ENCODE measurements around the gene SEC23A. TPM values are rescaled to one million over a fixed set of nuclear protein-coding genes. Genes with fewer than 3 reads are reported as not detected.

Gene SEC23A
- total and polyA plus RNA-seq, 2 of the 13 experiments (the other 11 are each of a cell fraction or from before 2014, with no cell fraction given): 403 to 887 TPM

DNA sequence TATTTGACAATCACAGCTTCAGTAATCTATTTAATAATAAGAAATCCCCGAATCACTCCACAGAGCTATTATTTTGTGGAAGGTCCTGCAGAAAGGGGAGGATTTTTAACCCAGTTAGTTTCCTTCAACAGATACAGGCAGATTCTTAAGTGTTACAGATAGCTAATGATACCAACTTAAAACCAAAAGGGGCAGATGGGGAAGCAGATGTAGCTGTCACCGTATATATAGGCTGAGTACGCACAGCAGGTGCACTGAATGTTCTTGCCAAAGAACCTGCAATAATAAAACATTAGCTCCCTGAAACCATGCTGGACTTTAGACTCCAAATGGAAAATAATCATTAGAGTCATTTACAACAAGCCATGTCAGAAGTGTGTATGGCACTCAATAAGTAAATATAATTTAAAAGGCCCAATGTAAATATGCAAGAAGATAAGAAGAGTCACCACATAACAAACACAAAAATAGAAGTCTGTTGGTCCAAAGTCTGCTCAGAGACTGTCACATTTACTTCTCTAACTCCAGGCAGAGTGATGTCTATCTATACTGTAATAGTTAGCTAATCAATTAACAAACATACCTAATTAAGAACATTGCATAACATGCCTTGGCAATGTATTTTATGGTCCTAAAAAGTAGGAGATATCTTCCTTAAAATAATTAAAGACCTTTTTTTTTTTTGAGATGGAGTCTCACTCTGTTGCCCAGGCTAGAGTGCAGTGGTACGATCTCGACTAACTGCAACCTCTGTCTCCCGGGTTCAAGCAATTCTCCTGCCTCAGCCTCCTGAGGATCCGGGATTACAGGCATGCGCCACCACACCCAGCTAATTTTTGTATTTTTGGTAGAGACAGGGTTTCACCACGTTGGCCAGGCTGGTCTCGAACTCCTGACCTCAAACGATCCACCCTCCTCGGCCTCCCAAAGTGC lies 78.8 kb downstream of the SEC23A start (continued):
- TF ChIP-seq CEBPB (IDR thresholded peaks at IDR 0.05; ENCODE audit: borderline replicate concordance, low read depth, low read length): peak; percentile 88
- TF ChIP-seq ZNF746 (CRISPR knock-in tag; IDR thresholded peaks at IDR 0.05): no peak
- TF ChIP-seq, protein P1, sequence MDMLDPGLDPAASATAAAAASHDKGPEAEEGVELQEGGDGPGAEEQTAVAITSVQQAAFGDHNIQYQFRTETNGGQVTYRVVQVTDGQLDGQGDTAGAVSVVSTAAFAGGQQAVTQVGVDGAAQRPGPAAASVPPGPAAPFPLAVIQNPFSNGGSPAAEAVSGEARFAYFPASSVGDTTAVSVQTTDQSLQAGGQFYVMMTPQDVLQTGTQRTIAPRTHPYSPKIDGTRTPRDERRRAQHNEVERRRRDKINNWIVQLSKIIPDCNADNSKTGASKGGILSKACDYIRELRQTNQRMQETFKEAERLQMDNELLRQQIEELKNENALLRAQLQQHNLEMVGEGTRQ (IDR thresholded peaks at IDR 0.05; ENCODE audit: low read depth, low read length): no peak
- TF ChIP-seq, protein P1 (CRISPR knock-in tag; IDR thresholded peaks at IDR 0.05; ENCODE audit: borderline replicate concordance): no peak
- TF ChIP-seq HBP1 (CRISPR knock-in tag; IDR thresholded peaks at IDR 0.05; ENCODE audit: low read depth): no peak; the same call in 1 of the 2 replicates
- no peak for TF ChIP-seq ZNF530 (CRISPR knock-in tag; IDR thresholded peaks at IDR 0.05; ENCODE audit: low read depth)
- peak; percentile 62; the same call in 1 of the 2 replicates for TF ChIP-seq ZSCAN31 (CRISPR knock-in tag; IDR thresholded peaks at IDR 0.05; ENCODE audit: low read depth)
- TF ChIP-seq, protein P2, sequence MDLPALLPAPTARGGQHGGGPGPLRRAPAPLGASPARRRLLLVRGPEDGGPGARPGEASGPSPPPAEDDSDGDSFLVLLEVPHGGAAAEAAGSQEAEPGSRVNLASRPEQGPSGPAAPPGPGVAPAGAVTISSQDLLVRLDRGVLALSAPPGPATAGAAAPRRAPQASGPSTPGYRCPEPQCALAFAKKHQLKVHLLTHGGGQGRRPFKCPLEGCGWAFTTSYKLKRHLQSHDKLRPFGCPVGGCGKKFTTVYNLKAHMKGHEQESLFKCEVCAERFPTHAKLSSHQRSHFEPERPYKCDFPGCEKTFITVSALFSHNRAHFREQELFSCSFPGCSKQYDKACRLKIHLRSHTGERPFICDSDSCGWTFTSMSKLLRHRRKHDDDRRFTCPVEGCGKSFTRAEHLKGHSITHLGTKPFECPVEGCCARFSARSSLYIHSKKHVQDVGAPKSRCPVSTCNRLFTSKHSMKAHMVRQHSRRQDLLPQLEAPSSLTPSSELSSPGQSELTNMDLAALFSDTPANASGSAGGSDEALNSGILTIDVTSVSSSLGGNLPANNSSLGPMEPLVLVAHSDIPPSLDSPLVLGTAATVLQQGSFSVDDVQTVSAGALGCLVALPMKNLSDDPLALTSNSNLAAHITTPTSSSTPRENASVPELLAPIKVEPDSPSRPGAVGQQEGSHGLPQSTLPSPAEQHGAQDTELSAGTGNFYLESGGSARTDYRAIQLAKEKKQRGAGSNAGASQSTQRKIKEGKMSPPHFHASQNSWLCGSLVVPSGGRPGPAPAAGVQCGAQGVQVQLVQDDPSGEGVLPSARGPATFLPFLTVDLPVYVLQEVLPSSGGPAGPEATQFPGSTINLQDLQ (CRISPR knock-in tag; IDR thresholded peaks at IDR 0.05): no peak
- TF ChIP-seq ZNF350 (CRISPR knock-in tag; IDR thresholded peaks at IDR 0.05; ENCODE audit: borderline replicate concordance, low read depth): peak; percentile 55; the same call in 1 of the 2 replicates
- no peak for TF ChIP-seq ZC3H13 (CRISPR knock-in tag; IDR thresholded peaks at IDR 0.05)
- TF ChIP-seq ZEB1 (IDR thresholded peaks at IDR 0.05; ENCODE audit: insufficient replicate concordance, low read depth): peak; percentile 92
- TF ChIP-seq, protein P3, sequence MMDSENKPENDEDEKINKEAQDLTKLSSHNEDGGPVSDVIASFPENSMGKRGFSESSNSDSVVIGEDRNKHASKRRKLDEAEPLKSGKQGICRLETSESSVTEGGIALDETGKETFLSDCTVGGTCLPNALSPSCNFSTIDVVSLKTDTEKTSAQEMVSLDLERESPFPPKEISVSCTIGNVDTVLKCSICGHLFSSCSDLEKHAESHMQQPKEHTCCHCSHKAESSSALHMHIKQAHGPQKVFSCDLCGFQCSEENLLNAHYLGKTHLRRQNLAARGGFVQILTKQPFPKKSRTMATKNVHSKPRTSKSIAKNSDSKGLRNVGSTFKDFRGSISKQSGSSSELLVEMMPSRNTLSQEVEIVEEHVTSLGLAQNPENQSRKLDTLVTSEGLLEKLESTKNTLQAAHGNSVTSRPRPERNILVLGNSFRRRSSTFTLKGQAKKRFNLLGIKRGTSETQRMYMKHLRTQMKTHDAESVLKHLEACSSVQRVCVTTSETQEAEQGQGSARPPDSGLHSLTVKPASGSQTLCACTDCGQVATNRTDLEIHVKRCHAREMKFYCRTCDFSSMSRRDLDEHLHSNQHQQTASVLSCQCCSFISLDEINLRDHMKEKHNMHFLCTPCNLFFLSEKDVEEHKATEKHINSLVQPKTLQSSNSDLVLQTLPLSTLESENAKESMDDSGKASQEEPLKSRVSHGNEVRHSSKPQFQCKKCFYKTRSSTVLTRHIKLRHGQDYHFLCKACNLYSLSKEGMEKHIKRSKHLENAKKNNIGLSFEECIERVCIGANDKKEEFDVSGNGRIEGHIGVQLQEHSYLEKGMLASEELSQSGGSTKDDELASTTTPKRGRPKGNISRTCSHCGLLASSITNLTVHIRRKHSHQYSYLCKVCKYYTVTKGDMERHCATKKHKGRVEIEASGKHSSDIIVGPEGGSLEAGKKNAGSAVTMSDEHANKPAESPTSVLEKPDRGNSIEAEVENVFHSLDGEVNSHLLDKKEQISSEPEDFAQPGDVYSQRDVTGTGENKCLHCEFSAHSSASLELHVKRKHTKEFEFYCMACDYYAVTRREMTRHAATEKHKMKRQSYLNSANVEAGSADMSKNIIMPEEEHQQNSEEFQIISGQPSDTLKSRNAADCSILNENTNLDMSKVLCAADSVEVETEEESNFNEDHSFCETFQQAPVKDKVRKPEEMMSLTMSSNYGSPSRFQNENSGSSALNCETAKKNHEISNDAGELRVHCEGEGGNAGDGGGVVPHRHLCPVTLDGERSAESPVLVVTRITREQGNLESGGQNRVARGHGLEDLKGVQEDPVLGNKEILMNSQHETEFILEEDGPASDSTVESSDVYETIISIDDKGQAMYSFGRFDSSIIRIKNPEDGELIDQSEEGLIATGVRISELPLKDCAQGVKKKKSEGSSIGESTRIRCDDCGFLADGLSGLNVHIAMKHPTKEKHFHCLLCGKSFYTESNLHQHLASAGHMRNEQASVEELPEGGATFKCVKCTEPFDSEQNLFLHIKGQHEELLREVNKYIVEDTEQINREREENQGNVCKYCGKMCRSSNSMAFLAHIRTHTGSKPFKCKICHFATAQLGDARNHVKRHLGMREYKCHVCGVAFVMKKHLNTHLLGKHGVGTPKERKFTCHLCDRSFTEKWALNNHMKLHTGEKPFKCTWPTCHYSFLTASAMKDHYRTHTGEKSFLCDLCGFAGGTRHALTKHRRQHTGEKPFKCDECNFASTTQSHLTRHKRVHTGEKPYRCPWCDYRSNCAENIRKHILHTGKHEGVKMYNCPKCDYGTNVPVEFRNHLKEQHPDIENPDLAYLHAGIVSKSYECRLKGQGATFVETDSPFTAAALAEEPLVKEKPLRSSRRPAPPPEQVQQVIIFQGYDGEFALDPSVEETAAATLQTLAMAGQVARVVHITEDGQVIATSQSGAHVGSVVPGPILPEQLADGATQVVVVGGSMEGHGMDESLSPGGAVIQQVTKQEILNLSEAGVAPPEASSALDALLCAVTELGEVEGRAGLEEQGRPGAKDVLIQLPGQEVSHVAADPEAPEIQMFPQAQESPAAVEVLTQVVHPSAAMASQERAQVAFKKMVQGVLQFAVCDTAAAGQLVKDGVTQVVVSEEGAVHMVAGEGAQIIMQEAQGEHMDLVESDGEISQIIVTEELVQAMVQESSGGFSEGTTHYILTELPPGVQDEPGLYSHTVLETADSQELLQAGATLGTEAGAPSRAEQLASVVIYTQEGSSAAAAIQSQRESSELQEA (CRISPR knock-in tag; IDR thresholded peaks at IDR 0.05; ENCODE audit: not compliant biosample characterization): no peak
- peak; percentile 45 for TF ChIP-seq ZFY (CRISPR knock-in tag; IDR thresholded peaks at IDR 0.05)
